HL-60/S4 (cell line): ENCODE data around the gene PTPRN2.
"Not testable (repeated sequence)": the region's sequence is repeated elsewhere in the genome, so short reads cannot be mapped to it uniquely, and the experiment has no call there.

ENCODE experiments used
- in situ Hi-C: fragments of 300-500 bp; cut with MboI; formaldehyde crosslinking; loops from 2 replicates; pipeline ENCODE4 v1.14.3; 2022; ENCODE audit warnings: low sequenced_read_pairs

PTPRN2 gene

GRCh38 chr7:157996359-157997079, 591.1 kb downstream of the PTPRN2 start:
- in situ Hi-C loops, result no loop called here

- in situ Hi-C loops, result no loop called here
Observed at GRCh38 chr7:157995815-157996214, 591.8 kb downstream of the PTPRN2 start.

- in situ Hi-C loops, result no loop called here
Observed at GRCh38 chr7:157994319-157994718, 593.3 kb downstream of the PTPRN2 start.

- in situ Hi-C loops, result no loop called here
Observed at GRCh38 chr7:157993406-157994105, 594.1 kb downstream of the PTPRN2 start.

GRCh38 chr7:157992511-157993160, 595.0 kb downstream of the PTPRN2 start:
- in situ Hi-C loops, result no loop called here

- in situ Hi-C loops, result no loop called here
Observed at GRCh38 chr7:157991761-157992160, 595.9 kb downstream of the PTPRN2 start.

GRCh38 chr7:157991351-157991750, 596.3 kb downstream of the PTPRN2 start:
- in situ Hi-C loops, result no loop called here

GRCh38 chr7:157990881-157991250, 596.8 kb downstream of the PTPRN2 start:
- in situ Hi-C loops, result no loop called here

- in situ Hi-C loops, result no loop called here
Observed at GRCh38 chr7:157990226-157990880, 597.3 kb downstream of the PTPRN2 start.

- in situ Hi-C loops, result no loop called here
Observed at GRCh38 chr7:157989589-157989988, 598.0 kb downstream of the PTPRN2 start.

GRCh38 chr7:157987906-157988305, 599.7 kb downstream of the PTPRN2 start:
- in situ Hi-C loops, result no loop called here

- in situ Hi-C loops, result no loop called here
Observed at GRCh38 chr7:157986051-157986450, 601.6 kb downstream of the PTPRN2 start.

- in situ Hi-C loops, result no loop called here
Observed at GRCh38 chr7:157985636-157986035, 602.0 kb downstream of the PTPRN2 start.

GRCh38 chr7:157984423-157985163, 603.0 kb downstream of the PTPRN2 start:
- in situ Hi-C loops, result no loop called here

- in situ Hi-C loops, result no loop called here
Observed at GRCh38 chr7:157983502-157984422, 603.9 kb downstream of the PTPRN2 start.

- in situ Hi-C loops, result no loop called here
Observed at GRCh38 chr7:157981778-157982177, 605.8 kb downstream of the PTPRN2 start.

- in situ Hi-C loops, result no loop called here
Observed at GRCh38 chr7:157980774-157981173, 606.8 kb downstream of the PTPRN2 start.

GRCh38 chr7:157980341-157980731, 607.3 kb downstream of the PTPRN2 start:
- in situ Hi-C loops, result not testable (repeated sequence)

- in situ Hi-C loops, result no loop called here
Observed at GRCh38 chr7:157979636-157980340, 607.8 kb downstream of the PTPRN2 start.
